Measurements from ENCODE around the gene BID. TPM values are rescaled to one million over a fixed set of nuclear protein-coding genes. Genes with fewer than 3 reads are reported as not detected.

BID gene
- total RNA-seq, 1 experiment from 2014 or later, result 58.2 TPM

DNA sequence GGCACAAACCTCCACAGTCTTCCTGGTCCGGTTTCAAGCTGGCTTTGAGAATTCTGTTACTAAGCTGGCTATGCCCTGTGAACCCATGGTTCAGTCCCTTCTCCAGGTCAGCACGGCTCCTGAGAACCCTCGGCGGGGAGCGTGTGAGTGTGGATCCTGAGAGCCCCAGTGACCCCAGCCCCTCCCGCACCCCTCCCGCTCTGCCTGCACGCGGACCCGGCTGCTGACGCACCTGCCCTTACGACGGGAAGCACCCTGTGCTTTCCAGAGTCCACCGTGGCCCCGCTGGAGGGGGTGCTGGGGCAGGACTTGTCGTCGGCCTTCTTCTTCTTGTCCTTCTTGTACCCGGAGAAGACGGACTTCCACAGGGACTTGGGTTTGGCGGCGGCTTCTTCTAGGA is 42.8 kb upstream of the BID start (continued):
- TF ChIP-seq ZNF274 (IDR thresholded peaks at IDR 0.05; ENCODE audit: low read depth, low read length) (no peak), MAX (IDR thresholded peaks at IDR 0.05) (no peak), JUND (IDR thresholded peaks at IDR 0.05) (no peak), POLR2AphosphoS5 (IDR thresholded peaks at IDR 0.05; ENCODE audit: low read depth, low read length) (no peak), CEBPB (IDR thresholded peaks at IDR 0.05; ENCODE audit: low read depth) (no peak), CBX3 (IDR thresholded peaks at IDR 0.05; ENCODE audit: low read depth) (no peak), POLR2A (IDR thresholded peaks at IDR 0.05; ENCODE audit: borderline replicate concordance, extremely low read depth, insufficient read depth, insufficient read length) (no peak), EGR1 (IDR thresholded peaks at IDR 0.05; ENCODE audit: low read depth) (no peak)
- TF ChIP-seq, protein P1, sequence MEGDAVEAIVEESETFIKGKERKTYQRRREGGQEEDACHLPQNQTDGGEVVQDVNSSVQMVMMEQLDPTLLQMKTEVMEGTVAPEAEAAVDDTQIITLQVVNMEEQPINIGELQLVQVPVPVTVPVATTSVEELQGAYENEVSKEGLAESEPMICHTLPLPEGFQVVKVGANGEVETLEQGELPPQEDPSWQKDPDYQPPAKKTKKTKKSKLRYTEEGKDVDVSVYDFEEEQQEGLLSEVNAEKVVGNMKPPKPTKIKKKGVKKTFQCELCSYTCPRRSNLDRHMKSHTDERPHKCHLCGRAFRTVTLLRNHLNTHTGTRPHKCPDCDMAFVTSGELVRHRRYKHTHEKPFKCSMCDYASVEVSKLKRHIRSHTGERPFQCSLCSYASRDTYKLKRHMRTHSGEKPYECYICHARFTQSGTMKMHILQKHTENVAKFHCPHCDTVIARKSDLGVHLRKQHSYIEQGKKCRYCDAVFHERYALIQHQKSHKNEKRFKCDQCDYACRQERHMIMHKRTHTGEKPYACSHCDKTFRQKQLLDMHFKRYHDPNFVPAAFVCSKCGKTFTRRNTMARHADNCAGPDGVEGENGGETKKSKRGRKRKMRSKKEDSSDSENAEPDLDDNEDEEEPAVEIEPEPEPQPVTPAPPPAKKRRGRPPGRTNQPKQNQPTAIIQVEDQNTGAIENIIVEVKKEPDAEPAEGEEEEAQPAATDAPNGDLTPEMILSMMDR (IDR thresholded peaks at IDR 0.05 in 2 of 3, conservative IDR thresholded peaks at IDR 0.05 in 1 of 3; ENCODE audit: borderline replicate concordance in 1 of 3, insufficient read depth in 1 of 3, low read depth in 2 of 3, low read length in 2 of 3), result no peak

DNA sequence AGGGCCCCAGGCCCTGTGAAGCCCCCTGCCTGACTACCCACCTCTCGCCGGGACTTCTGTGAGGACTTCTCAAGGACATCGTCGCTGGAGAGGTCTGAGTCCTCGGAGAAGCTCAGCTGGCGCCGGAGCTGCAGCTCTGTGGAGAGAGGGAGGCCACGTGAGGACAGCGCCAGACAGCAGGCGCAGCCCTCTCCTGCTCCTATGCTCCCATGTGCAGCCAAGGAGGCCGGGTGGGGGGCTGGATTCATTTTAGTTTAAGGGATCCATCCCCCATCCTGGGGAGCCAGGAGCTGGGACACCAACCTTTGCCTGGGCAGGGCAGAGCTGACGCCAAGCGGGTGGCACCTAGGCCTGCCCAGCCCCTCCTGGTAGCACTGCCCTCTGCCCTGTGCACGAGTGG is 42.4 kb upstream of the BID start:
- DNase-seq (ENCODE audit: low read depth, low spot score) (no peak), ATAC-seq (no peak)
- Histone ChIP-seq H3K4me1 (ENCODE audit: control insufficient read depth in 1 of 2, insufficient read depth in 2 of 2, low read length in 2 of 2) (no peaks in the 10 kb centered on the region), H3K4me2 (ENCODE audit: low read length) (no peak overlapping the region), H3K9ac (ENCODE audit: low read length) (no peak overlapping the region), H3K27ac (ENCODE audit: low read depth, low read length) (no peak overlapping the region), H3K79me2 (ENCODE audit: insufficient read depth, low read length) (no peaks in the 10 kb centered on the region), H3K36me3 (ENCODE audit: control insufficient read depth in 1 of 2, insufficient read depth in 2 of 2, low read length in 2 of 2) (peaks cover 7 to 11% of the 10 kb centered on the region in 2 experiments; a peak in 3 of 4 replicates), H4K20me1 (ENCODE audit: insufficient read depth) (no peaks in the 10 kb centered on the region), H3K9me2 (ENCODE audit: insufficient read depth) (no peaks in the 10 kb centered on the region), H3K27me3 (ENCODE audit: insufficient read depth, low read length) (no peaks in the 10 kb centered on the region), H2AFZ (ENCODE audit: low read depth, low read length, poor library complexity, severe bottlenecking) (no peak overlapping the region), H3K4me3 (replicated peaks in 1 of 2; ENCODE audit: low read depth in 1 of 2, low read length in 2 of 2) (no peak overlapping the region), H3K9me3 (ENCODE audit: control insufficient read depth in 1 of 2, insufficient read depth in 1 of 2, low read depth in 1 of 2, low read length in 2 of 2) (no peaks in the 10 kb centered on the region)
- ChIA-PET RAD21 (ENCODE audit: low non-redundant PET in 1 of 2, low total read pairs in 2 of 2, uncharacterized antibody in 2 of 2, unreplicated experiment in 2 of 2) (no interaction called here), POLR2A (no interaction called here), CTCF (no interaction called here)
- BruUV-seq (replicated peaks), result no TSS peak
- intact Hi-C loops (cut with micrococcal nuclease), result no loop called here
- TF ChIP-seq, protein P2, sequence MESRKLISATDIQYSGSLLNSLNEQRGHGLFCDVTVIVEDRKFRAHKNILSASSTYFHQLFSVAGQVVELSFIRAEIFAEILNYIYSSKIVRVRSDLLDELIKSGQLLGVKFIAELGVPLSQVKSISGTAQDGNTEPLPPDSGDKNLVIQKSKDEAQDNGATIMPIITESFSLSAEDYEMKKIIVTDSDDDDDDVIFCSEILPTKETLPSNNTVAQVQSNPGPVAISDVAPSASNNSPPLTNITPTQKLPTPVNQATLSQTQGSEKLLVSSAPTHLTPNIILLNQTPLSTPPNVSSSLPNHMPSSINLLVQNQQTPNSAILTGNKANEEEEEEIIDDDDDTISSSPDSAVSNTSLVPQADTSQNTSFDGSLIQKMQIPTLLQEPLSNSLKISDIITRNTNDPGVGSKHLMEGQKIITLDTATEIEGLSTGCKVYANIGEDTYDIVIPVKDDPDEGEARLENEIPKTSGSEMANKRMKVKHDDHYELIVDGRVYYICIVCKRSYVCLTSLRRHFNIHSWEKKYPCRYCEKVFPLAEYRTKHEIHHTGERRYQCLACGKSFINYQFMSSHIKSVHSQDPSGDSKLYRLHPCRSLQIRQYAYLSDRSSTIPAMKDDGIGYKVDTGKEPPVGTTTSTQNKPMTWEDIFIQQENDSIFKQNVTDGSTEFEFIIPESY (IDR thresholded peaks at IDR 0.05; ENCODE audit: extremely low read depth, insufficient replicate concordance, low read length), result no peak
- TF ChIP-seq JUND (IDR thresholded peaks at IDR 0.05) (no peak), SP1 (IDR thresholded peaks at IDR 0.05; ENCODE audit: low read depth) (no peak), ELF1 (IDR thresholded peaks at IDR 0.05; ENCODE audit: borderline replicate concordance, low read depth) (no peak), RAD21 (IDR thresholded peaks at IDR 0.05; ENCODE audit: low read depth) (no peak), POLR2AphosphoS5 (IDR thresholded peaks at IDR 0.05; ENCODE audit: low read depth, low read length) (no peak), CEBPB (IDR thresholded peaks at IDR 0.05; ENCODE audit: low read depth) (no peak), REST (IDR thresholded peaks at IDR 0.05; ENCODE audit: low read depth) (no peak), EZH2 (IDR thresholded peaks at IDR 0.05) (no peak), EGR1 (IDR thresholded peaks at IDR 0.05; ENCODE audit: low read depth) (no peak), ZNF274 (IDR thresholded peaks at IDR 0.05; ENCODE audit: low read depth, low read length) (no peak), POLR2A (IDR thresholded peaks at IDR 0.05; ENCODE audit: borderline replicate concordance, extremely low read depth, insufficient read depth, insufficient read length) (no peak), TCF7L2 (IDR thresholded peaks at IDR 0.05; ENCODE audit: borderline replicate concordance, extremely low read depth, insufficient read depth, insufficient read length) (no peak)
